Activated naive CD4-positive, alpha-beta T cell treated with anti-CD3 and anti-CD28 coated beads, Interleukin-2, amount 50 U/mL, for 16 hours (primary cell): Measurements from ENCODE around the gene ARL5B.

ENCODE experiments used
- DNase-seq: peaks from one replicate; pipeline ENCODE4 v3.0.0-alpha.2; 2020

The ARL5B gene

DNA sequence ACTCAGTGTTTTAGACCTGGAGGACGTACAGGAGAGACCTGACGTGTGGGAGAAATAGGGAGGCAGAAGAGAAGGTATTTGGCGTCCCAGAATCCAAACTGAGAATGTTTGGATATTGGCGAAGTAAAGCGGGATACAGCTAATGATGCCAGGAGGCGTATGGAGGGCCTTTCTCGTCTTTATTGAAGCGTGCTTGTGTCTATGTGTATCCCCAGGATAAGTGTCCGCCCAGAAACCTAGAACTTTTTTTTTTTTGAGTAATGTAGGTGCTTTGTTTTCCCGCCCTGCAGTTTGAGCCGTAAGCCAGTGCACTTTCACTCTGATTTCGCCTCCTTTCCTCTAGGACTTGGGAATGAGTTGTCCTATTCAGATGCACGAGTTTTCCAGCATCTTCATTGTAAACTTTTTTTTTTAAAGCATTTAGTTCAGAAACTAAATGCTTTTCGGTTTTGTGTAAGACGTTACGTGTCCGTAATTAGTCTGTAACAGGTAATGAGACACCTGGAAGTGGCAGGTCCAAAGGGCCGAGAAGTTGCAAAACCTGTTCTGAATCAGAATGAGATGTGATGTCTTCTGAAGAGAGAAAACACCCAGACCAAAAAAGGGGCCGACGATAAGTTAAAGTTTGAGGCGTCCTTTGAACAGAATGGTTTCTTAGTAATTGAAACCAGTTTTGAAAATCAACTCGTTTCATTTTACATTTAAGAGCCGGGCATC lies 746 bp downstream of the ARL5B start:
- no peak for DNase-seq

DNA sequence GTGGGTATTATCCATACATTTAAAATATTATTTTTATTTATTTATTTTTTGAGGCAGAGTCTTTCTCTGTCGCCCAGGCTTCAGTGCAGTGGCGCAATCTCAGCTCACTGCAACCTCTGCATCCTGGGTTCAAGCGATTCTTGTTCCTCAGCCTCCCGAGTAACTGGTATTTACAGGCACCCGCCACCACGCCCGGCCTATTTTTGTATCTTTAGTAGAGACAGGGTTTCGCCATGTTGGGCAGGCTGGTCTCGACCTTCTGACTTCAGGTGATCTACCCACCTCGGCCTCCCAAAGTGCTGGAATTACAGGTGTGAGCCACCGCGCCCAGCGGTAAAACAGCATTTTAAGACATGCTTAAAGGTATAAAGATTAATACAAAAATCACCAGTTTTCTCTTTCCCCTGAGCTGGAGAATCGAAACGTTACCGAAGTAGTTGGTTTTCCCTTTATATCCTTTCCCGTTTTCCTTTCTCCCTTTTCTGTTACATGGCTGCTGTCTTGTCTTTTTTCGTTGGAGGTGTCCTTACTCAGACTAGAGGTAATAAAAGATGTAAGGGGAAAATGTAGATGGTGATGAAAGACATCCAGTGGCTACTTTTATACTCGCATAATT lies 1.7 kb downstream of the ARL5B start:
- no peak for DNase-seq

DNA sequence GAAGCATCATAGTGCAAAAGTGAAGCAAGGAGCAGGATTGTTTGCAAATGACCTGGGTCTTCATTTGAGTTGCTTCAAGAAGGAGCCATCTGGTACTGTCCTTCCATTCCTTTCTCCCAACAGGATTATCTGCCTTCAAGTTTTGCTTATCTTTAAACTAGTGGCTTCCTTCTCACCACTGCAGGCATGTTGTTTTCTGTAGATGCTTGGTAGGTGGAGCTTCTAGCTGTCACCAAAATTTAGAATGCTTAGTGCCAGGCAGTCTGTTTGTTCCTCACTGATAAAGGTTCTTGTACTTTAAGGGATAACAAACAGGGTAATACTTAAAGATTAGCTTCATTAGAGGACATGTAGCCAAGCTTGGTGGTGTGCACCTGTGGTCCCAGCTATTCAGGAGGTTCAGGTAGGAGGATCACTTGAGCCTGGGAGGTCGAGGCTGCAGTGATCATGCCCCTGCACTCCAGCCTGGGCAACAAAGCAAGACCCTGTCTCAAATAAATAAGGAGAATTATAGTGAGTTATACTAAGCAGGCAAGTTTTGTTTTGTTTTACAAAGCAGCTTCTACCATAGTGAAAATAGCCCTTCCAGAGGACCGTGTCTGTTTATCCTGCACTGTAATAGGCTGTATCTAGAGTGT lies 5.7 kb downstream of the ARL5B start:
- DNase-seq = no peak

DNA sequence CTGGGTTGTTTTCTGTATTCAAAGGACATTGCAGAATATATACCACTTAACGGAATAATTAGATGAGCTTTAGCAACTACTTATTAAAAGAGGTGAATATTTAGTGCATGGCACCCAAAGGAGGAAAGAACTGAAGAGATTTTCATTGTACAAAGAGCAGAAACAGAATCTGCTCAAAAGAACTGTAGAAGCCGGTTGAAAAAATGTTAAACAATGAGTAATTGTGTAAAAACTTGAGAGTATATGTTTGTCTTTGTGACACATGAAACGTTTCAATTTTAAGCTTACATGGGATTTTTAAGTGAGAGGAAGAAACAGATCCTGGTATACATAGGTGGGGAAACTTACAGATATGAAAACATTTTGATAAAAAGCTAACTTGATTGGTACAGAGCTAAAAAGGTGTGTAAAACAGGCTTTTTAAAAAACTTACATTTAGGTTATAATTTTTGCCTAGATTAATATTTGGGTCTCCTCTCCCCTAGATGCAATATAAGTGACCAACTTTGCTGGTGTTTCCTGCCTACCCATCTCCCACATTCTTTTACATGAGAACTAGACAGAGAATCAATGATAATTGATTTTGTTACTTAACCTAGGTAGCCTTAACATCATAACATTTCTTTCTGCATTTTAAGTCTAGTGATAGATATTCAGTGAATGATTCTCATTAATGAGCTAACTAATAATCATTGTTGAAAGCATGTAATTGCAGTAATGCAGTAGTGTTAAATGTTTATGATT lies 6.8 kb downstream of the ARL5B start:
- DNase-seq = no peak

DNA sequence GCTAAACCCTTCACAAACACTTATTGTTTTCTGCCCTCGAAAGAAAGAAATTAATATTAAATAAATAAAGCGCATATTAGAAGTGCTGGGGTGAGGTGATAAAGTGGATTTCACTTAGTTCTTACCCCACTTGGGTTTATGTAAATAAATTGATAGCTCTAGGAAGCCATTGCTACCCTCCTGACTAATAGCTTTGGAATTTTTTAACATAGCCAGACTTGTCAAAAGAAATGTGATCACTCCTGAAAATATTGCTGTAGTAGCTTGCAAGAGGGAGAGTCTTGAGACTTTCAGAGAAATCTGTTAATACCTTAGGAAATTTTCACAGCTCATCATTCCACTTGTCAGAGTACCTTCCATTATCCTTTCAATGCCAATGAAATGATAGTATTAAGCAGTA lies 7.6 kb downstream of the ARL5B start:
- DNase-seq = no peak

GRCh38 chr10:18668026-18668425 lies 8.8 kb downstream of the ARL5B start:
- DNase-seq = no peak

DNA sequence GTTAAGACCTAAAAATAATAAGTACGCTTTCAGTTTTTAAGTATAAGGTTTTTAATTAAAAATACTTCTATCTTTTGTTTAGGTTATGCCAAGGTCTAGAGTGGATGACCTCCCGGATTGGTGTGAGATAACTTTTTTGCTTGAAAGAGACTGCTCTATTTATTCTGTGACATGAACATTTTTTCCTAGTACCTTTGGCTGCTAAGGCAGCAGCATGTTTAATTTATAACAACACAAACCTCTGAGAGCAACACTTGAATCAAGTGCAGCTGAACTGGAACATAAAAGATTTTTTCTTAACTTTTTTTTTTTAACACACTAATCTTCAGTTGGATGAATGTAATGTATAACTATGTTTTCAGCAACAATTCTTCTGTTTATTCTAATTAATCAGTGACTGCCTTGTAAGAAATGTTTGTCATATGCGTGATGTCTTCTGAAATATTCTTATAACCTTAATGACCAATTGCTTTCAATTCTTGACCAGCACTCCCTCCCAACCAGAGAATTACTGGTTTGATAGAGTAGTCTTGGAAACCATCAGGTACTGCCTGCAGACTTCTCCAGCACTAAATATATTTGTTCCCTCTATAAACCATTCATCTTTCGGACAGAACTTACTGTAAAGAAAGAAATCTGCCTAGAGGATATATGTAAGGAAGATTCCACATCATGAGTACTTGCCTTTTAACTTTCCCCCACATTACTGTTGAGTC lies 16.0 kb downstream of the ARL5B start:
- DNase-seq = no peak

DNA sequence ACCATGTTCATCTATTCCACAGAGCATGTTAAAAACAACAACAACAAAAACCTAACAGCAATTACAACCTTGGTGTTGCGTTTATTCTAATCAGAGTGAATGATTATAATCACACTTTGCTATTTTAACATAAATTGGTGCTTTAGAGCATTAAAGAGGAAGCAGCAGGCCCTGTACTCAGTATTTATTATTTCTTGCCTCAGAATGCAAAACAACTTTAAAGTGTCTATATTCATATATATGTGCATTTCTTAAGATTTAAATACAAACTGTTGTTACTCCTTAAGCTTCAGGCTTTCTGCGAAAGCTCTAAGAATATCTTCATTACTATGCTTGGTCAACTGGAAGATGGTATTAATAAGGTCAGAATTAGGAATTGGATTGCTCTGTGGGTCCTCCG lies 21.5 kb downstream of the ARL5B start:
- no peak for DNase-seq

DNA sequence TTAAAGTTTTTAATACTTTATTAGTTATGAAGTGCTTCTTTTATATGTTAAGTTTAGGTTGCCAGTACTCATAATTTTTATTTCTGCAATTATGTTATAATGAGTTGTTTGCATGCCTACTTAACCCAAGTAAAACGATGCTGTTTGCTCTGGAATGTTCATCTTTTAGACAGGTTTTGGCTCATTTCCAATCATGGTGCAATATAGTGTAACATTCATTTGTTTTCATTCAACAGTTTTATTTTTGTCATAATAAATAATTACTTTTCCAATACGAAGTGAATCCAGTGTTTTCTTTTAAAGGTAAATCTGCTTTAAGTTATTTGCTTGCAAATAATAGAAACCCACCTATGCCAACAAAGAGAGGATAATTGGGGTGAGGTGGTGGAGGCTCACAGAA lies 22.1 kb downstream of the ARL5B start:
- DNase-seq = no peak

DNA sequence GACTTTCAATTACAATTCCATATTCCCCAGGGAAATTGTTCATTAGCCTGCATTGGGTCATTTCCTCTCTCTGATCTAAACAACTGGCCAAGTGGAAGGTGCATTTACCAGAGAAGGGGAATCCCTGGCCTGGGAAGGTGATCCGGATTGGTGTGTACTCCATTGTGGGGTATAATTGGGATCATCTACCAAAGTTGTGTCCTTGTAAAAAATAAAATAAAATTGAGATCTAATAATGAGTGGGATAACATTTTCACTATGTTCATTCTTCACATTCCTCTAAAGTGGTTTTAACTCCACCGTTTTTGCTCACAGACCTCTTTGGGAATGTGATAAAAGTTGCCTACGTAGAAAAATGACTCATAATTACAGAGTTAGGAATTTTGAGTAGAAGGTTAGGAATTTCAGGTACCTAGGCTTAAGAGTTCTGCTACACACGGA lies 22.8 kb downstream of the ARL5B start:
- no peak for DNase-seq

DNA sequence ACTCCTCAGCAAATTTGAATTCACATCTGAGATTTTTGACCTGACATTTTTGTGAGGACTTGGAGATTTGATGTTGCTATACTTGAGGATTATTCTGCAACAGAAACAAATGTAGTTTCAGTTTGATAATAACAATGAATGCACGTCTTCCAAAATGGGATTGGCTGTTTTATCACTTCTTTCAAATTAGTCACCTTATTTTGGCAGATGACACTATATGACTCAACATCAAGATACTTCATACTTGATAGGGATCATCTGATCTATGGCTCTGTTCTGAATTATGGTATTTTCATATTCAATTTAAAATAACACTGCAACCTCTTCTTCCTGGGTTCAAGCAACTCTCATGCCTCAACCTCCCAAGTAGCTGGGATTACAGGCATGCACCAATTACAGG lies 24.2 kb downstream of the ARL5B start:
- no peak for DNase-seq

DNA sequence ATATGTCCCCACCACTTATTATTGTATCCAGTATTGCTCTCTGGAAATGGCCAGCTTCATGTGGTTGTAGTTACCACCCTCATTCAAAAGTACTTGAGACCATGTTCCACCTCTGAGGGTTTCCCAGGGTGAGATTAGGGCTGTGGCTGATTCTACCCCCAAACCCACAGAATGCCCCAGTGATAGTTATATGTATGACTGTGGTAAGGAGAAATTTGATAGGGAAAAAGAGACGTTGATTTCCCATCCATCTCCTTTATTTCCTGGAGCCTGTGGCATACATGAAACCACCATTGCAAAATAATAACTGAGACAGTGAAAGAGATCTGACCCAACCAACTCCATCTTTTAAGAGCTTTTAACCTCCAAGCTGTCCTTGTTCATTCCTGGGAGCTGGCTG lies 25.2 kb downstream of the ARL5B start:
- DNase-seq = no peak

DNA sequence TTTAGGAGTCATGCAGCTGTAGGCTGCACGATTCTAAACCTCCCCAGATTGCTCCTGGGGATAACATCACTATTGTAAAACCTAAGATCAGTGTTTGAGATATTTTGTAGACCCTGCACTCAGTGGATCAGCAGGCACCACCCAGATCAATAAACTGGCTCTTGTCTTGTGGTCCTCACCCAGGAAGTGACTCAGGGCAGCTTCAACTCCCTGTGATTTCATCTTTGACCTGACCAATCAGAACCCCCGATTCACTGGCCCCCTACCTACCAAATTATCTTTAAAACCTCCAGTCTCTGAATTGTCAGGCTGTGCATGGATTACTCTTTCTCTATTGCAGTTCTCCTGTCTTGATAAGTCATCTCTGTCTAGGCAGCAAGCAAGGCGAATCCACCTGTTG lies 25.7 kb downstream of the ARL5B start:
- DNase-seq = no peak

GRCh38 chr10:18685555-18685954 lies 26.3 kb downstream of the ARL5B start:
- DNase-seq = no peak

DNA sequence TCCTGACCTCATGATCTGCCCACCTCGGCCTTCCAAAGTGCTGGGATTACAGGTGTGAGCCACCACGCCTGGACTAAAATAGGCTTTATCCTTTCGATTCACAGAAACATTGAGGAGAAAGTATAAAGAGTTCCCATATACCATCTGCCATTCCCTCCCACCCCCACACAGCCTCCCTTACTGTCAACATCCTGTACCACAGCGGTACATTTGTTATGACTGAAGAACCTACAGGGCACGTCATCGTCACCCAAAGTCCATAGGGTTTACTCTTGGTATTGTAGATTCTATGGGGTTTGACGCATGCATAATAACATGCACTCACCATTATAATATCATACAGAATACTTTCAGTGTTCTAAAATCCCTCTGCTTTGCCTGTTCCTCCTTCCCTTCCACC lies 28.0 kb downstream of the ARL5B start:
- DNase-seq = no peak

DNA sequence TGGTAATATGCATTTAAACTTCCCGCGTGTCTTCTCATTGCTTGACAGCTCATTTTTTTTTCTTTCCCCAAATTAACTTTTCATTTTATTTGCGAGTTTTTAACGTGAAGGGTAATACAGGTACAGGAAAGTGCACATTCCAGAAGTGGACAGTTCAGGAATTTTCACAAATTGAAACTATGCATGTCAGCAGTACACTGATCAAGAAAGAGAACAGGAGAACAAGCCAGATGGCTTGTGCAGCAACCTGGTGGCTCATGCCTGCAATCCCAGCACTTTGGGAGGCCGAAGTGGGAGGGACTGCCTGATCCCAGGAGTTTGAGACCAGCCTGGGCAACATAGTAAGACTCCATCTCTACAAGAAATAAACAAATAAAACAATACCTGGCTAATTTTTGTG lies 28.5 kb downstream of the ARL5B start:
- no peak for DNase-seq

DNA sequence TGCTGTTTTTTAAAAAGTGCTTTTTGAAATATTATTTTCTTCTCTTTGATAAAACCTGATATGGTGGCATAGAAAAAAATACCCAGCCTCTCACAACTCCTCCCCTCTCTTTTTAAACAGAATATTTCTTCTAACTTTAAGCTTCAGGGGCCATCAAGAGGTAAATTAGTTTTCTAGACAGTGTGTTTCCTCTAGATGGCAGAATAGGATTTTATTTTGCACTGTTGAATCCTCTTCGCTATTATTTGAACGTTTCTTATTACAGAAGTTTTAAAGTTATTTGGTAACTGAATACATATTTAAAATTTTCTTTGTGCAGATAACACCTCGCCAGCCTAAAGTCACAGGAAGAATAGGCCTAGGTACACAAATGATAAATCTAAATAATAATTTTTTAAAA lies 30.3 kb downstream of the ARL5B start:
- no peak for DNase-seq

DNA sequence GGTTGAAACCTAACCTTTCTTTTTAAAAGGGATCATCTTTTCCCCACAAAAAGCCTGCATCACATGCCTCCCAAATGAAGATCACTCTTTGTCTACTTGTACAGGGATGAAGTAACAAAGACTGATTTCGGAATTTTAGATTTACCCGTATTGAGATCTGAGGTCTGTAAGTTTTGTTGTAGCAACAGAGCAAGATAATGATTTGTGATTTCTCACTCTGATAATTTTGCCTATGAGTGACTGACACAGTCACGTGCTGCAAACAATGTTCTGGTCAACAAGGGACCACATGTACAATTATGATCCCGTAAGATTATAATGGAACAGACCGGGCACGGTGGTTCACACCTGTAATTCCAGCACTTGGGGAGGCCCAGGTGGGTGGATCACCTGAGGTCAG lies 31.3 kb downstream of the ARL5B start:
- no peak for DNase-seq

- no peak for DNase-seq
These were observed 40.9 kb downstream of the ARL5B start for GRCh38 chr10:18699849-18700840.

DNA sequence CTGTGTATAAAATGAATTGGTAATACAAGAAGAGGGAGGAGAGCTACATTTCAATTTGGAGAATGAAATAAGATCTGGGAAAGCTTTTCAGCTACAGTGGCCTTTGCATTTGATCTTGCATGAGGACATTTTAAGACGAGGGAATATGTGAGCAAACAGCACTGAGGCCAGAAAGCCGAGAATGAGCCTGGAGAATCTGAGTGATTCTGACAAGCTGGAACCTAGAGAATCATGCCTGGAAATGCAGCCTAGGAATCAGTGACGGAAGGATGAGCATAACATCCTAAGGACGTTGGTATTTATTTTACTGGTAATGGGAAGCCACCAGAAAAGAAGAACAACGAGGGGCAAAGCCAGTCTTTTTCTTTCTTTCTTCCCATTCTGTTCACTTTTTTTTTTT lies 44.3 kb downstream of the ARL5B start:
- DNase-seq = no peak

GRCh38 chr10:18710201-18710653 lies 51.0 kb downstream of the ARL5B start:
- no peak for DNase-seq

- DNase-seq = no peak
These were observed 53.8 kb downstream of the ARL5B start for GRCh38 chr10:18713077-18713476.
